ENCODE results near the gene PYGO1.
A peak's percentile ranks its signal among the peaks of the same experiment; 100 is the strongest.
"Not testable (repeated sequence)": the region's sequence is repeated elsewhere in the genome, so short reads cannot be mapped to it uniquely, and the experiment has no call there.

The PYGO1 gene

DNA sequence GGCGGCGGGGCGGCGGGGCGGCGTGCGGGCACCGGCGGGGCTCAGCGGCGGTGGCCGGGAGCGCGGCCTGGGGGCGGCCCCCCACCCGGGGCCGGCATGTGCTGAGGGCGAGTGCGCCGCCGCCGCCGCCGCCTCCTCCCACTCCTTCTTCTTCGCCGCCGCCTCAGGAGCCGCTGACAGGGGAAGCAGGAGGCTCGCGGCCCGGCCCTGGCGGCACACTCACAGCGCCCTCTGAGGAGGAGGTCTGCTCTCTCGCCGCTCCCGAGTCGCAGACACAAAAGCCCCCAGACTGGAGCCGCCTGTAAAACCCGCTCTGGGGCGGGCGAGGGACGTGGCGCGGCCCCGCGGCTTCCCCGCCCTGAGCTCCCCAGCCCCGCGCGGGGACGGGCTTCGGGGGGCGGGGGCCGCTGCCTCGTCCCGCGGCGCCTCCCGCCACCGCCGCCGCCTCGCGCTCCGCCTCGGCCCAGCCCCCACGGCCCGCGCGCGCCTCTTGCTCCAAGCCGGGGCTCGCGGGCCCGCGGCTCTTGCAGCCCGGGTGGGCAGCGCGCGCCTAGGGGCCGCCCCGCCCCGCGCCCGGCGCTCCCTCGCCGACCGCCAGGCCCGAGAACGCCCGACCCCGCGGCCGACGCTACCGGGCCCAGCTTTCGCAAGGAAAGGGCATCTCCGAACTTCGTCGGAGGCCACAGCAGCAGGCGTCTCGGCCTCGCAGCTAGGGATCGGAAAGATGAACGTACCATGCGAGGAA, at the start of gene PYGO1:
PYGO1 (minus strand) TSS at position 276 of the 745 bp plus-strand sequence. CDS start 462 bp downstream, outside the sequence.
- DNase-seq (ENCODE audit: low read depth): peak; percentile 74

- no peak for DNase-seq (ENCODE audit: low read depth)
Observed at GRCh38 chr15:55637086-55637485, 48.9 kb upstream of the PYGO1 start.

DNA sequence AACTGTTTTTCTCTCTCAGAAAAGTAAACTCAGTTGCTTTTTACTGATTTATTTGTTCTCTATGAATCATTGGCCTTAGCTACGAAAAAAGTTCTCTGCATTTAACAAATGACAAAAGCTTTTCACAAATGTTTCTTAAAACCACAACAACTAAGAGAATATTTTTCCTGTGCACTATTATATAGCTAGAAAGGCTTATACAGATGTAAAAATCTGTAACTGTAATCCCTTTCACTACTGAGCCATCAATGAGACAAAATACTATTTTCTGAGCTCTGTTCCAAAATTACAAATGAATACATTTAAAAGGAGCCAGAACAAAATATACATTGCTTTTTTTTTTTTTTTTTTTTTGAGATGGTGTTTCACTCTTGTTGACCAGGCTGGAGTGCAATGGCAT, 45.6 kb upstream of the PYGO1 start:
- no peak for DNase-seq (ENCODE audit: low read depth)

- no peak for DNase-seq (ENCODE audit: low read depth)
Observed at GRCh38 chr15:55632434-55632833, 44.3 kb upstream of the PYGO1 start.

DNA sequence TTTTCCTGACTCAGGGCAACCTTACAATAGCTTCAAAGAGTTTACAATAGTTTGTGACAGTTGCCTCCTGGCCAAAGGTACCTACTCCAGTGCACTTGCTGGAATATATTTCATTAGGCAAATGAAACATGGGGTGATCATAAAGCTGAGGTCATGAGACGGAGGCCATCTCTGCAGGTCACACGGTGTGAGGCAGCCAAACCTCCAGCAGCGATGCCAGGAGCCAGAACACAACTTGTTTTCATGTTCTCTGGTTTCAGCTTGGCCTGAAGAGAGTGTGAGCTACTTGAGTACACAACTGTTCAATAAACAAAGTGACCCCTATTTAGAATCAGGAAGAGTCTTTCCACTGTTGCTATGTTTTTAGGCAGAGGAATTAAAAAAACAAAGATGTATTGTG, 42.7 kb upstream of the PYGO1 start:
- DNase-seq (ENCODE audit: low read depth): no peak

DNA sequence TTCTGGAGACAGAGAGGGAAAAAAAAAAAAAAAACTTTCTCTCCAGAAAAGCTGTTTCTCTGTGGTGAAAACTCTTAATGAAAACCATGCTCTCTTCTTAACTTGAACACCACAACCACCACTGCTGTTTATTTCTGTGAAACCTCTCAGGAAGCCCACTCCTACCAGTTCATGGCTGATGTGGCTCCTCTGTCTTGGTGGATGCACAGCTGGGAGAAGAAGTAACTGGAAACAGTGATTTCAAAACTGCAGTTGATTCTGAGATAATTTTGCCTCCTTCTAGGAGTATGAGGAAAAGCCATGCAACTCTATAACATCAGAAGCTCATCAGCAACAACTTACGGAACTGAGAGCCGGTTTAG, 40.2 kb upstream of the PYGO1 start:
- no peak for DNase-seq (ENCODE audit: low read depth)

- DNase-seq (ENCODE audit: low read depth): peak; percentile 93
Observed at GRCh38 chr15:55627730-55628368, 39.7 kb upstream of the PYGO1 start.

- no peak for DNase-seq (ENCODE audit: low read depth)
Observed at GRCh38 chr15:55619783-55620182, 31.6 kb upstream of the PYGO1 start.

DNA sequence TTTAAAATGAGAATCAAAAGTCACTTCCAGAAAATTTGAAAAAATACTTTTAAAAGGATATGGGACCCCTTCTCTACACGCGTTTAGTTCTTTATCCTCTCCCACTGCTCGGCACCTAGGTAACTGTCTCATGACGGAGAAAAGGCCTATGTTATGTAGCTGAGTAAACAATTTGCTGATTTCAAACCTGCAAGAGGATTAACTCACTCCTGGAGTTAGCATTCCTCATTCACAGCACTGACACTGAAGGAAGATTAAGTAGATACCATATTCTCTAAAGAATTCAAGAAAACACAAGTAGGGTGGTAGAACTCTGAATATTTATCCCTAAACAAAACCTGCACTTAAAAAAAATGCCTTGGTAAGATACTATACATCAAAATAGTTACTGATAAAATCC, 30.2 kb upstream of the PYGO1 start:
- DNase-seq (ENCODE audit: low read depth): no peak

DNA sequence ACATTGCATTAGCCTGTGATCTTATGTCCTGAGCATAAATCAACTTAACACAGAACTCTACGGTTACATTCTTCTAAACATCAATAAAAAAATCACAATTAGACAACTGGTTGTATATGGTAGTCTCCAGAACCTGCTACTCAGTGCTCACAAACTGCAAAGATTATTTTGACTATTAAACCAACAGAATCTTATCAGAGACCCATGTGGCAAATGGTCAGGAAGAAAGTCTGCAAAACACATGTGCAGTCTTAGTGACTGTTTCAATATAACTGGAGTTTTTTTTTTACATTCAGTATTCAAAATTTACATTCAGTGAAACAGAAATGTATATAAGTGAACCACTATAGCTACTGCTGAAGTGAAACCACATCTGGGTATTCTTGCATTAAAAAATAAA, 27.3 kb upstream of the PYGO1 start:
- no peak for DNase-seq (ENCODE audit: low read depth)

- DNase-seq (ENCODE audit: low read depth): no peak
Observed at GRCh38 chr15:55613727-55614126, 25.6 kb upstream of the PYGO1 start.

- no peak for DNase-seq (ENCODE audit: low read depth)
Observed at GRCh38 chr15:55606214-55606613, 18.1 kb upstream of the PYGO1 start.

DNA sequence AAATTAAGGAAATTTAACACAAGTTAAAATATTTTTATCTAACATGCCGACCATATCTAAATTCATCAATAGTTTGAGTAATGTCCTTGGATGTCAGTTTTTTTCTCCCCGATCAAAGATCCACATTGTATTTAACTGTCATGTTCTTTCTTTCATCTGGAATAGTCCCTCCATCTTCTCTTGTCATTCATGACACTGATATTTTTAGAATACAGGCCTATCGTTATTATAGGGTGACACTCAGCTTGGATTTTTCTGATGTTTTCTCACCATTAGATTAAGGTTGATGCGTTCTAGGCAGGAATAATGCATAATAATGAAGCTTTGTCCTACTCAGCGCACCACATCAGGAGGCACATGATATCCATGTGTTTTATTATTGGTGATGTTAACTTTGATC, 13.2 kb upstream of the PYGO1 start:
- no peak for DNase-seq (ENCODE audit: low read depth)

DNA sequence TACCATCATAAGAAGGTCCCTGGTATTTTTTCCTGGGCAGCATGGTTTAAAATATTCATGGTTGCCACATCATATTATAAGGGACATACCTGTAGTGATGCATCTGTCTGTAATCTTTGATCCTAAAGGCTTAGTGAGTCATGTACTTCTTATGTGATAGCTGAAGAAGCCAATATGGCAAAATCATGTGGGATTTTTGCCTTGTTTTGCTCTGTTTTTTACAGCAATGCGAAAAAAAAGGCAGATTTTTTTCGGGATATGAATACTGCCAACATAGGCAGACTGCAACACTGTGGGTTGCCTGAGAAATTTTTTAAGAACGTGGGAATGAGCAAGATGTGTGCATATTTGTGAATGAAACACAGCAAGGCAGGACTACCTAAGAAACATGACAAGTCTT, 11.3 kb upstream of the PYGO1 start:
- no peak for DNase-seq (ENCODE audit: low read depth)

- DNase-seq (ENCODE audit: low read depth): not testable (repeated sequence)
Observed at GRCh38 chr15:55593019-55593418, 4.9 kb upstream of the PYGO1 start.

GRCh38 chr15:55590788-55591187, 2.6 kb upstream of the PYGO1 start:
- no peak for DNase-seq (ENCODE audit: low read depth)

DNA sequence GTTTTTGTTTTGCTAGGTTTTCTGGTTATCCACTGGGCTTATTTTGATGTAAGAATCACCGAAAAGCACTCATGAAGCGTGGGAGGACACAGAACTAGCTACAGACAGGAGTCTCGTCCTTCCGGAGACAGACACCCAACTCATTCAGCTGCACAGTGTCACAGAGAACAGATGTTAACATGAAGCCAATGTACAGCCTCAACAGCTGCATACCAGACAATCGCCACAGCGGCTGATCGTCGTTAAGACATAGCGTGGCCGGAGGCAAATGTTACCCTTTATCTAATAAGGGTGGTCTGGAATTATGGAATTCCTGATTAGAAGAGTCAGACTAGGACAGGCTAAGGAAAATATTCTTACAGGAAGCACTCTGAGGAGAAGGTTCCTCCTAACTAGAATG, 1.1 kb upstream of the PYGO1 start:
- DNase-seq (ENCODE audit: low read depth): peak; percentile 10

DNA sequence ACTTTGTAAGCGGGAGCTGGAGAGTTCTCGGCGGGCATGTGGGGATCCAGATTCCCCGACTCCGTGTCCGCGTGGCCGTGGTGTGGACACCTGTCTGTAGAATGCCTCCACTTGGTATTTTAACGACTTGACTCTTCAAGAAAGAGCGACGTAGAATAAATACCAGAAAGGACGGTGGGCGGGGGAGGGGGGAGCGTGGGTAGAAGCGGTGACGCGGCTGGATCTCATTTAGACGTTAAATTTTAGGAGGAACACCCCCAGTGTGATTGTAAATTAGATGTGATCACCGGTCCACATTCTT, 620 bp upstream of the PYGO1 start:
- DNase-seq (ENCODE audit: low read depth): no peak

DNA sequence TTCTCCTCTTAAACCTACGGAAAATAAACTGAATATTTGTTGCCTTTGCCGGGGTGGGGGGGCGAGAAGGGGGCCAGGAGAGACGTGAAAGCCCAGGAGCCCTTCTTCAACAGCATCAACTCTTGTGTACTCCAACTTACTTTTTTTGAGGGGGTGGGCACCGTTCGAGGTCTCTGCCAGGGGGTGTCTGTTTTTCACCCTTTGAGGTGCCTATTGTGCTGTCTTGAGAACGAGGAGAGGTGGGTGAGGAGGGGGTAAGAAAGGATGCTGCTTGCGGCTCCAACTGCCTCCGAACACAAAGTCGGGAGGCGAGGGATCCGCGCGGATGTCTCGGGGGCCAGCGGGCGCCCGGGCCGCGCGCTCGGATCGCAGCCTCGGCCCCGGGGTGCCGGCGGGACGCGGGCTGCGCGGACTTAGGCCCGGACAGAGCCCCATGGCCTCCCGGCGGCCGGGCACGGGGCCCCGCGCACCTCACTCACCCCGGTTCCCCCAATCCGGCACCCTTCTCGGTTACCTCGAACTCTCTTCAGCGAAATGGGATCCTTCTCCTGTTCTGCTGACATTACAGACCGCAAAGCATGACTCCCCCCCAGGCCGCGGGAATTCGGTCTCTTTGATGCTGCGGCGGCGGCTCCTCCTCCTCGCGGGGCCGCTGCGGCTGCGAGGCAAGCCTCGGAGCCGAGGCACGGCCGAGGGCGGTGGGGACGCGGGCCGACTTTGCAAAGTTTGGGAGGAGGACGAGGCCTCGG, 650 bp downstream of the PYGO1 start:
- DNase-seq (ENCODE audit: low read depth): peak; percentile 70

- DNase-seq (ENCODE audit: low read depth): peak; percentile 10
Observed at GRCh38 chr15:55586808-55587207, 1.3 kb downstream of the PYGO1 start.

- DNase-seq (ENCODE audit: low read depth): no peak
Observed at GRCh38 chr15:55576943-55577342, 11.2 kb downstream of the PYGO1 start.

DNA sequence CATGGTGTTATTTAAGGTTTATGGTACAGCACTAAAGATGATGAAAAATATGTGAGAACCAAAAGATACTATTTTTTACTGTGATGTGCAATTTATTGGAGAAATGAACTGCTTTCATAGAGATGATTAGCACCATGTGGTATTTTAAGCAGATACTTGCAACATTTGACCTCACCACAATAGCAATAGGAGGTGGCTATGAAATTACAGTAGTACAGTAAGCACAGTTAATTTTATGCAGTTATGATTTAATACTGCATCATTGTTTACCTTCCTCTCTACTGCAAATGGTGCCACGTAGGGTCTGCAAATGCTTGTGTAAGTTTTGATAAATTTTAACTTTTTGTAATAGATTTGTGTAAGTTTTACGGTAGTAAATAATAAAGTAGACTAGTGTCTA, 14.0 kb downstream of the PYGO1 start:
- DNase-seq (ENCODE audit: low read depth): no peak

GRCh38 chr15:55573224-55573623, 14.9 kb downstream of the PYGO1 start:
- DNase-seq (ENCODE audit: low read depth): no peak

Measured in ELR (cell line).